ENCODE measurements around the gene OR9G1.
"Not testable (repeated sequence)": the region's sequence is repeated elsewhere in the genome, so short reads cannot be mapped to it uniquely, and the experiment has no call there.

Gene OR9G1, protein sequence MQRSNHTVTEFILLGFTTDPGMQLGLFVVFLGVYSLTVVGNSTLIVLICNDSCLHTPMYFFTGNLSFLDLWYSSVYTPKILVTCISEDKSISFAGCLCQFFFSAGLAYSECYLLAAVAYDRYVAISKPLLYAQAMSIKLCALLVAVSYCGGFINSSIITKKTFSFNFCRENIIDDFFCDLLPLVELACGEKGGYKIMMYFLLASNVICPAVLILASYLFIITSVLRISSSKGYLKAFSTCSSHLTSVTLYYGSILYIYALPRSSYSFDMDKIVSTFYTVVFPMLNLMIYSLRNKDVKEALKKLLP

DNA sequence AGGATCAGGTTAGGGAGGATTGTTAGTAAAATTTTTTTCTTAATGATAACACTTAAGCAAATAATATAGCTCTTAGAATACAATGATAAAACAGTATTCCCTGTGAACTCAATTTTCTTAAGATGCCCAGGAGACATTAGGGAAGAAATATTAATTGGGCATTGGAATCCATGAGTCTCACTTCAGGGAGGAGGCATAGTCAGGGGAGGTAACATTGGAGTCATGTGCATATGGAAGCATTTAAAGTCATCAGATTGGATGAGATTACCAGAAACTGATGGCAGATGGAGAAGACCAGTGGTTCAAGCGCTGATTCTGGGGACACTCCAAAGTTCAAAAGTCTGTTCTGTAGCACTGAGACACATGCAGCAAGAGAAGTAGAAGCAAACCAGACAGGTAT is at the start of gene OR9G1:
TSS of gene OR9G1 (plus strand) at position 301 of the 400 bp plus-strand sequence. CDS start 1,293 bp downstream, outside the sequence.
- DNase-seq (ENCODE audit: low read depth in 1 of 2, low spot score in 1 of 2), result no peak

DNA sequence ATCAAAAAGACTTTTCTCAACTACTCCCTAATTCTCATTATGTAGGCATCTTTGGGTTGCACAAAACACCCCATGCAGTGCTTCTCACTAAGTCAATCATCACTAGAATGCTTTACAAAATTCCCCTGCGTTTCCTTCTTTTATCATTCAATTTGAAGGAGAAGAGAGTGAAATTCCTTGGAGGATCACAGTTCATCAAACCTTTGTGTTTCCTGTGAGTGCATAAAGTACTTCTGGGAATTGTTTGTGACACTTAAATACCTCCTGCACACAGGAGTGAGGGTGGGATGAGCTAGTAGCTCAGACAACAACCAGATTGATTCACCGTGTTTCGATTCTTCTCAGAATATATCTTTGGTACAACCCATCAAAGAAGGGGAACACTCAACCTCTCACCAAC is 39.1 kb upstream of the OR9G1 start:
- DNase-seq (ENCODE audit: low read depth in 1 of 2, low spot score in 1 of 2), result no peak

DNA sequence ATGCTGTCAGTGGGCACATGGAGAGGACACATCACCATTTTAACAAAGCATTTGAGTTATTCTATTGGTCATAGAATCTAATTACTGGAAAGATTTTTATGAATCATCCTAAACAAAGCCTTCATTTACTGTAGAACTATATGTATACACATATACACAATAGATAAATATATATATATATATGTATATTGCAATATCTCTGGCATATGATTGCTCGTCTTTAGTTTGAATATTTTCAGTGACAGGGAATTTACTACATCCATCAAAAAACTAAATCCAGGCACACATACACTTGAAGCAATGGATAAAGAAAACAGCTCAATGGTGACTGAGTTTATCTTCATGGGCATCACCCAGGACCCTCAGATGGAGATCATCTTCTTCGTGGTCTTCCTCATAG is 35.5 kb upstream of the OR9G1 start, which contains the start of gene OR5AR1:
TSS of gene OR5AR1 (plus strand) at position 301 of the 400 bp plus-strand sequence. CDS start at position 301, 0 bp downstream.
- DNase-seq (ENCODE audit: low read depth in 1 of 2, low spot score in 1 of 2), result no peak

DNA sequence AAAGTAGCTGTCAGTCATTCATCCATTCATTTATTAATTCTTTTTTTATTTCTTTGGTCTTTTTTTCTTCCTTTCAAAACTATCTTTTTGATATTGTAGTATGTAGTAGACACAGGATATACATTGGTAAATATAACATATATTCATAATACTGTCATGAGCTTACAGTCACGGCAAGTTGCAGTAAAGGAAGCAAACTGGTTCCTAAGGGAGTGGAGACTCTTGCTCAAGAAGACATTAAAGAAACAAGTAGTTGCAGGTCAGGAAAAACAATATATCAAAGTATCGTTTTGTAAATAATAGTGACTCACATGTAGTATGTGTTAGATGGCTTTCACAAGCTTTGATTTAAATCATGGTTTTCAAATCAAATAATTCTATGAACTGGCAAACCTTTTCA is 27.9 kb upstream of the OR9G1 start:
- no peak for DNase-seq (ENCODE audit: low read depth in 1 of 2, low spot score in 1 of 2)

DNA sequence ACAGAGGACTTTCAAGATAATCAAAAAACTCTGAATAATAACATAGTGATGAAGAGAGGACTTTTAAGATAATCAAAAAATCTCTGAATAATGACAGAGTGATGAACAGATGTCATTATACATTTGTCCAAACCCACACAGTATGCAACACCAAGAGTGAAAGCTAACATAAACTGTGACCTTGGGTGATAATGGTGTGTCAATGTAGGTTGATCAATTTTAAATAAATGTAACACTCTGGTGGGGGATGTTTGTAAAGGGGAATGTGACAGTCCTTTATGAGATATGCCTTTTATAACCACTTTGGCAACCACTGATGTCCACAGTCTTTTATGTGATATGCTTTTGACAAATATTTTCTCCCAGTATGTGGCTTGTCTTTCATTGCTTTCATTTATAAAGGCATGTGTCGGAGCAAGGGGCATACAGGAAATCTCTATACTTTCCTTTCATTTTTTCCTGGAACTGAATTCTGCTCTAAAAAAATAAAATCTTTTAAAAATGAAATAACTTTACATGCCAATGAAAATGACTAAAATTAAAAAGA is 10.3 kb upstream of the OR9G1 start:
- DNase-seq (ENCODE audit: low read depth in 1 of 2, low spot score in 1 of 2), result no peak

DNA sequence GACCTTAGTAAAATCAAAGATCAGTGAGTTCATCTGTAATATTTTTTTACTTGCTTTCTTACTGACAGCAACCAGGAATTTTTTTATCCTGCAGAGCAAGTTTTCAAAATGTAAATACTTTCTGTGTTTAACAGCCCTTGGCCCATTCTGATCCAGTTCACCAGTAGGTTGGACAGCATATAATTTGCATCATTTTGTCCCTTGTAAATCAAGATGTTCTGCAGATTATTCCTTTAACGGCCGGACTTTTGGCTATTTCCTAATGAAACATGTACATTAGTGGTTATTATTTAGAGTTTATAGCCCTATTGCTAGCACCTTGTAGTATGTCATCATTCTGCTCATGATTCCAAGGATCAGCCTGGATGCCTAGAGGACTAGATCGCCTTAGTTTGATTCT is 7.7 kb upstream of the OR9G1 start:
- DNase-seq (ENCODE audit: low read depth in 1 of 2, low spot score in 1 of 2), result not testable (repeated sequence)

DNA sequence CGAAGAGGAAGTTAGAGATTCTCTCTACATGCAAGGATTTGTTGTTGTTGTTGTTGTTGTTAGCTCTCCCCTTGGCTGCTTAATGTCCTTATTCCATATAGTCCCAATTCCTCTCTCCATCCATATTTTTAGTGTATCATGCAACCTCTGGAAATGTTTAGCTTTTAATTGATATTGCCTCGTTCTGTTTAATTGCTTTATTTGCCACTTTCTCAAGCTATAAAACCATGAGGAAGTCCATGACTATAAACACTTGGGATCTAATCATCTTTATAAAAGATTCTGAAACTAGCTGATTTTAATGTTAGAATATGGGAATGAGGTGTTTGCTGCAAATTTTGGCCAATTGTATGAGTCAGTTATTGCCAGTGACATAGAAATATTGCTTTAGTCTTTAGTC is 5.5 kb upstream of the OR9G1 start:
- DNase-seq (ENCODE audit: low read depth in 1 of 2, low spot score in 1 of 2), result no peak

DNA sequence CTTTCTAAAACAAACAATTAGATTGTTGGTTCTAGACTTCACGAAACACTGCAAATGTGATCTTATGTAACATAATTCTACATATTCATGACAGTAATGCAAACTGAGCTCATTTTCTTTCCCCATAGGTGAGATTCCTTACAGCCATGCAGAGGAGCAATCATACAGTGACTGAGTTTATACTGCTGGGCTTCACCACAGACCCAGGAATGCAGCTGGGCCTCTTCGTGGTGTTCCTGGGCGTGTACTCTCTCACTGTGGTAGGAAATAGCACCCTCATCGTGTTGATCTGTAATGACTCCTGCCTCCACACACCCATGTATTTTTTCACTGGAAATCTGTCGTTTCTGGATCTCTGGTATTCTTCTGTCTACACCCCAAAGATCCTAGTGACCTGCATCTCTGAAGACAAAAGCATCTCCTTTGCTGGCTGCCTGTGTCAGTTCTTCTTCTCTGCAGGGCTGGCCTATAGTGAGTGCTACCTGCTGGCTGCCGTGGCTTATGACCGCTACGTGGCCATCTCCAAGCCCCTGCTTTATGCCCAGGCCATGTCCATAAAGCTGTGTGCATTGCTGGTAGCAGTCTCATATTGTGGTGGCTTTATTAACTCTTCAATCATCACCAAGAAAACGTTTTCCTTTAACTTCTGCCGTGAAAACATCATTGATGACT is 1.5 kb downstream of the OR9G1 start:
- no peak for DNase-seq (ENCODE audit: low read depth in 1 of 2, low spot score in 1 of 2)

DNA sequence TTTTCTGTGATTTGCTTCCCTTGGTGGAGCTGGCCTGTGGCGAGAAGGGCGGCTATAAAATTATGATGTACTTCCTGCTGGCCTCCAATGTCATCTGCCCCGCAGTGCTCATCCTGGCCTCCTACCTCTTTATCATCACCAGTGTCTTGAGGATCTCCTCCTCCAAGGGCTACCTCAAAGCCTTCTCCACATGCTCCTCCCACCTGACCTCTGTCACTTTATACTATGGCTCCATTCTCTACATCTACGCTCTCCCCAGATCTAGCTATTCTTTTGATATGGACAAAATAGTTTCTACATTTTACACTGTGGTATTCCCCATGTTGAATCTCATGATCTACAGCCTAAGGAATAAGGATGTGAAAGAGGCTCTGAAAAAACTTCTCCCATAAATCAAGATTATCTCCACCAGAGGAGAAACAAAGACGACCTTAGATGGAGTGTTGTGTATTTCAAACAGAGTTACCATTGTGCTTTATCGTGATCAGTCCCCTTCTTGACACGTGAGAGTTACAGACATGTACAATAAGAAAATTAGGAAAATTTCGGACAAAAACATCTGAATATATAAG is 2.1 kb downstream of the OR9G1 start:
- no peak for DNase-seq (ENCODE audit: low read depth in 1 of 2, low spot score in 1 of 2)

DNA sequence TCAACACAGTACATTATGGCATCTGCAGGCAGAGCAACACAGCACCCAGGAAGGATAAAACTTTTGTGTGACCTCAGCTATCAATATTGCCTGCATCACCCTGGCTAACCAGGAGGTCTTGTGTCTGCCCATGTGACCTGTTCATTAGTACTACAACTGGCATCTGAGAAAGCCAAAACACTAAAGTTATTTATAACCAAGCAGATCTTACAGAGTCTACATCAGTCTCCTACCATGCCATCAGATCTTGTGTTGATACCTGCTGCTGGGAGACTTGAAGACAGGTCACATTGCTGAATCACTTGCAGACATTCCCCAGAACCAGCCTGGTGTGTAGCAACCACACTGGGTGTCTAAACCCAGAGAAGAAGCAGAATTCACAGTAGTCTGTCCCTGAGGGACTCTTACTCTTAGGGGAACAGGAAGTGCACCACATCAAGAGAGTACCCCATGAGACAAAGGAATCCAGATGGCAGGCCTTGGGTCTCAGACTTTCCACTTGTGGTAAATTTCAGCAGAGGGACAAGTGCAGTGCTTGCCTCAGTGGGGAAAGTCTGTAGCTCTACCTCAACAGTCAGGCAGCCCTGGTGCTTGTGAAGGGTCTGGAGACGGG is 7.0 kb downstream of the OR9G1 start:
- DNase-seq (ENCODE audit: low read depth in 1 of 2, low spot score in 1 of 2), result no peak

DNA sequence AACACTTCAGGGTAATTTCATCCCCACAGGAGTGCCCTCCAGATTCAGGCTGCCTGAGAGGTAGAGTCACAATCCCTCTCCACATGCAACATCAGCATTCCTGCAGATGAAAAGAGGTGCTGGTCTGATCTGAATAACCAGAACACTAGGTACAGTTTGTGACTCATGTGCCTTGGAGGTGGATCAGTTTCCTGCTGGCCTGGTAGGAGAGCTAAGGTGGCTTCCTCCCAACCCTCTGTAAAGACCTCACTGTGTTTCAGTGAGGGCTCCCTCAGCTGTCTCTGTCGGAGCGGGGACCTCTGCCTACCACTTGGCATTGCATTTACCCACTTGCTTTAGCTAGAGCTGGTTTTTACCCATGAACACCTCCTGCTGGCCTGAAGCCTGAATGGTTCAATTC is 7.6 kb downstream of the OR9G1 start:
- DNase-seq (ENCODE audit: low read depth in 1 of 2, low spot score in 1 of 2), result no peak

DNA sequence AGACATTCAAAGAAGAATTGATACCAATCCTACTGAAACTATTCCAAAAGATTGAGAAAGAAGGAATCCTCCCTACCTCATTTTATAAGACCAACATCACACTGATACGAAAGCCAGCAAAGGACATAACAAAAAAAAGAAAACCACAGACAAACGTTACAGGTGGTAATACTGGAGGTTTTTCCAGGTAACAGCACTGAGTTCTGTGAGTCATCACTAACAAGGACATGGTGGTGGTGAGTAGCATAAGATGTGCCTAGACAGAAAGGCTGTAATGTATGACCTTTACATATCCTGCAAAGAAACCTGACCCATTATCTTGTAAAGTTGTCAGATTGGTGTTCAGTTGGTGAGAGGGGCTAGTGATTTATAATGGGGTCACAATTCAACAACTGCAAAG is 15.3 kb downstream of the OR9G1 start:
- DNase-seq (ENCODE audit: low read depth in 1 of 2, low spot score in 1 of 2), result no peak

DNA sequence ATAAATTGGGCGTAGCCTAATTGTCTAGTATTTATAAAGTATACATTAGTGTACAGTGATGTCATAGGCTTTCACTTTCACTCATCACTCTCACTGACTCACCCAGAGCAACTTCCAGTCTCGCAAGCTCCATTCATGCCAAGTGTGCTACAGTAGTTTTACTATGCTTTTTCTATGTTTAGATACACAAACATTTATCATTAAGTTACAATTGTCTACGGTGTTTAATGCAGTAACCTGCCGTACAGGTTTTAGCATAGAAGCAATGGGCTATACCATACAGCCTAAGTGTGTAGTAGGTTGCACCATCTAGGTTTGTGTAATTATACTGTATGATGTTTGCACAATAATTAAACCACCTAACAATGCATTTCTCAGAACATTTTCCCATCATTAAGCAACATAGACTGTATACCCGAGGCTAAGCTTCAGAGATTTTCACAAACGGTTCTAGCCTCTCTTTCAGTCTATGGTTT is 17.5 kb downstream of the OR9G1 start:
- no peak for DNase-seq (ENCODE audit: low read depth in 1 of 2, low spot score in 1 of 2)

DNA sequence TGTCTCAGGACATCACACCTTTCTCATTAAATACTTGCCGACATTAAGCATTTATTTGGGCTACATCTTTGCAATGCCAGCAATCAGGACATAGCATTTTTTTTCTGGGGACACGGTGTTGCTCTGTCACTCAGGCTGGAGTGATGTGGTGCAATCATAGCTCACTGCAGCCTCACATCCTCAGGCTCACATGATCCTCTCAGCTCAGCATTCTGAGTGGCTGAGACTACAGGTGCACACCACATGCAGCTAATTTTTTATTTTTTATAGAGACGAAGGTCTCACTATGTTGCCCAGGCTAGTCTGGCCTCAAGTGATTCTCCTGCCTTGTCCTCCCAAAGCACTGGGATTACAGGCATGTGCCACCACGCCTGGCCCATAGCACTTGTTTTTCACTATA is 21.6 kb downstream of the OR9G1 start:
- DNase-seq (ENCODE audit: low read depth in 1 of 2, low spot score in 1 of 2), result no peak

DNA sequence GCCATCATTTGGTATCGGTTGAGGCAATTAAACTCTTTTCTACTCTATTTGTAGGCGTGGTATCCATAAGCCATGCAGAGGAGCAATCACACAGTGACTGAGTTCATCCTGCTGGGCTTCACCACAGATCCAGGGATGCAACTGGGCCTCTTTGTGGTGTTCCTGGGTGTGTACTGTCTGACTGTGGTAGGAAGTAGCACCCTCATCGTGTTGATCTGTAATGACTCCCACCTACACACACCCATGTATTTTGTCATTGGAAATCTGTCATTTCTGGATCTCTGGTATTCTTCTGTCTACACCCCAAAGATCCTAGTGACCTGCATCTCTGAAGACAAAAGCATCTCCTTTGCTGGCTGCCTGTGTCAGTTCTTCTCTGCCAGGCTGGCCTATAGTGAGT is 41.2 kb downstream of the OR9G1 start:
- no peak for DNase-seq (ENCODE audit: low read depth in 1 of 2, low spot score in 1 of 2)

DNA sequence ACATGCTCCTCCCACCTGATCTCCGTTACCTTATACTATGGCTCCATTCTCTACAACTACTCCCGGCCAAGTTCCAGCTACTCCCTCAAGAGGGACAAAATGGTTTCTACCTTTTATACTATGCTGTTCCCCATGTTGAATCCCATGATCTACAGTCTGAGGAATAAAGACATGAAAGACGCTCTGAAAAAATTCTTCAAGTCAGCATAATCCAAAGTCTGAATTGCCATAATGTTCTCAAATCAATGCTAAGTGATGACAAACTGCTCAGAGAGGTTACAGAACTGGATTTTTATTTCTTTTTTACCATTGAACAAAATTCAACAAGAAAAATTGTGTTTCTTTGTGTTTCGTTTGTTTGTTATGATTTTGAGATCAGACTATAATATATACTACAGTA is 42.0 kb downstream of the OR9G1 start:
- no peak for DNase-seq (ENCODE audit: low read depth in 1 of 2, low spot score in 1 of 2)

DNA sequence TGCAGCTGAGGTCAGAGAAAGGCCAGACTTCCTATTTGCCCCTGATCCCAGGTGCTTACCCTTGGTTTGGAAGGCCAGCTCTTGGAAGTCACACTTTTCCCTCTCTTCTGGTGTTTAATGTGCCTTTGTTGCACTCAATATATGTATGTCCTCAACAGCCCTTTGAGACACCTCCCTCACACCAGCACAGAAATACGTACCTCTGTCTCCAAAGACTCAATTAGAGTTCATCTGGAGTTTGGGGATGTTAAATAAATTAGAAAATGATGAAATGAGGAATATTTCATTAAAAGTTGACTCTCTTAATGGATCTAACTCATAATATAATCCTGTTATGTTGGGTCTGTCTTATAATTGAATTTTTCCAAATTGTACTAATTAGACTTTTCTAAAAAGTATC is 49.7 kb downstream of the OR9G1 start, which contains the start of gene OR9G4:
TSS of gene OR9G4 (minus strand) at position 101 of the 400 bp plus-strand sequence. CDS start 4,931 bp downstream, outside the sequence.
- DNase-seq (ENCODE audit: low read depth in 1 of 2, low spot score in 1 of 2), result no peak

DNA sequence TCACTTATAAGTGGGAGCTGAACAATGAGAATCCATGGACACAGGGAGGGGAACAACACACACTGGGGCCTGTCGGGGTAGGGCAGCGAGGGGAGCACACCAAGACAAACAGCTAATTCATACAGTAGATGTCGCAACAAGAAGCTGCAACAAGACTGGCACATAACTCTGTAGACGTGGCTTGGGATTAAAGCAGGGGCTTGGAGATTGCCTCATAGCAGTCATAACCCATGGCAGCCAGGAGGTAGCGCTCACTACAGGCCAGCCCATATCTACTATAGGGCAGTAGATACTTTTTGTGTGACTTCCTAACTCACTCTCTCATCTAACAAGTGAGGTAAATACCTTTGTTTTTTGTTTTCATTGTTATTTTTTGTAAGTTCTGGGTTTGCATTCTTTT is 51.3 kb downstream of the OR9G1 start:
- DNase-seq (ENCODE audit: low read depth in 1 of 2, low spot score in 1 of 2), result no peak

DNA sequence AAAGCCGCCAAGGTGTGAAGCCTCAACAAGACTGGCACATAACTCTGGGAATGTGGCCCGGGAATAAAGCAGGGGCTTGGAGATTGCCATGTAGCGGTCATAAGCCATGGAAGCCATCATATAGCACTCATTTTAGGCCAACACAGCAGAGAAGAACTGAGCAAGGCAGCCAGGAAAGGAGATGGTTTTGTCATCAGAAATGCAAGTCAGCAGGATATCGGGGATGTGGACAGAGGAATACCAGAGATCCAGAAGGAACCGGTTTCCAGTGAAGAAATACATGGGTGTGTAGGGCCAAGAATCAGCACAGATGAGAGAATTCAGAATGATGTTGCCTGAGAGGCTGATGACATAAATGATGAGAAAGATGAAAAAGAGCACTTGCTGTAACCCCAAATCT is 52.6 kb downstream of the OR9G1 start:
- DNase-seq (ENCODE audit: low read depth in 1 of 2, low spot score in 1 of 2), result no peak
